ENCODE measurements around the gene LAMA1.
"Not testable (repeated sequence)": the region's sequence is repeated elsewhere in the genome, so short reads cannot be mapped to it uniquely, and the experiment has no call there.

LAMA1 gene

DNA sequence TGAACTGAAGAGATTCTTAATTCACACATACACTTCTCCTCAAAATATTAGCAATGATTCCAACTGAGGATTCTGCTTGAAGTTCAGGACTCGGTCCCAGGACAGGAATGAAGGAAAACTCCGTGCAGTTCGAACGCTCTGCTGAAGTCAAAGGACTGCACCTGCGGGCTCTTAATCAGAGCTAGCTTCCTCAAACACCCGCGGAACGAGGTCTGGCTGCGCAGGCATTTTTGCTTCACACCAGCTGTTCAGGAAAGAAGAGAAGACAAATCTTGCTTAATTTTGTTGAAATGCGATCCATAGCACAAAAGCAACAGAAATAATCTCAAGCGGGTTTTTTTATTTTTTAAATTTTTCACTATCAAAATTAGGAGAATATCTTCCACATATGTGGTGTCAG, 175.6 kb downstream of the LAMA1 start:
- no peak for DNase-seq

DNA sequence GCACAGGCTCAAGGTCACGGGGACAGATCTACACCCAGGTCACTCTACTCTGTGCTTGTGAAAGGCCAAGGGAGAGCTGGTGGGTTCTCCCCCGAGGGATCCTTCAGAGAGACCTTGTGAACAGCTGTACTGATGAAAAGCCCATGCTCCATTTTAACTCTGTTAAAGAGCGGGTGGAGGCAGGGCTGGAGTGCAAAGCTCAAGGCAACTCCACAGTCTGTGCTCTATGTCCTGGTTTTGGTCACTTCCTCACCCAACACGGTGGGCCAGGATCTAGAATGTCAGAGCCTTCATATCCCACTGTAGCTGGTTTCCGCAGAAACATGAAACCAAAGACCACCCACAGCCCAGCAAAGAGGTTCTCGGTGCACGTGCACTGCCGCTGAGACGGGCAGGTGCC, 177.1 kb downstream of the LAMA1 start:
- no peak for DNase-seq

DNA sequence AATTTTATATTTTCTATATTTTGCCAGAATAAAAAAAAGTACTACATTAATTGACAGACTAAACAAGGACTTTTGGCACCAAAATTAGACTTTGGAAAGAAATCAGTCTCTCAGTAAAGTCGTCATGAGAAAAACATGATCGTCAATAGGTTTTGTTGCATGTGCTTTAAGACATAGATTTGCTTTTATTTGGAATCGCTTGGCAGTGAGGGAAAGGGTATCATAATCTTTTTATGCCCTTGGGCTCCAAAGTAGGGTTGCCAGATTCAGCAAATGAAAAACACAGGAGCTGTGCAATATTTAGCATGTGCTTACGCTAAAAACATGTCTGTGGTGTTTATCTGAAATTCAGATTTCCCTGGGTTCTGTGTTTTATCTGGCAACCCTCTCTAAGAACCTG, 177.6 kb downstream of the LAMA1 start:
- DNase-seq: no peak

DNA sequence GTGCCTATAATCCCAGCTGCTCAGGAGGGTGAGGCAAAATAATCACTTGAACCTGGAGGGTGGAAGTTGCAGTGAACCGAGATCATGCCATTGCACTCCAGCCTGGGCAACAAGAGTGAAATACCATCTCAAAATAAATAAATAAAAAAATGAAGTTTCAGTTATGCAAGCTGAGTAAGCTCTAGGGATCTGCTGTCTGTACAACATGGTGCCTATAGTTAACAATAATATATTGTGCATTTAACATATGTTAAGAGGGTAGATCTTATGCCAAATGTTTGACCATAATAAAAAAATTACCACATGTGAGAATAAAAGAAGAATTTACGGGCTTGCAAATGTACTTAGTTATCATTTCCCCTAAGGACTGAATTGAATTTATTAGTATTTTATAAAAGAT, 179.2 kb downstream of the LAMA1 start:
- not testable (repeated sequence) for DNase-seq

DNA sequence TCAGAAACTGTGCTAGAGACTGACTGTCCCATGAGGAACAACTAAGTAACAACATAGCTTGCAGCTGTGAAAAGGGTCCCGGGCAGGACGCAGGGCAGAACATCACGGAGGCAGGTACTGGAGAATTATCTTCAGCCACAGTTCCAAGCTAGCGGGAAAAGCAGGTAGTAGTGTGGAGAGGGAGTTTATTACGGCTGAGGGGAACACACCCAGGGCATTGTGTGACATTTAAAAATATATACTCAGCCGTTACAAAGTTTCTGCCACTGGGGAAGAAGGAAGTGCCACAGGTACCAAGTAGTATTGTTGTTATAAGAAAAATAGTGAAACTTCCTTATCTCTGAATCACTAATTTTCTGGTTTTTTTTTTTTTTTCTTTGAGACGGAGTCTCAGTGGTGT, 179.6 kb downstream of the LAMA1 start:
- DNase-seq: no peak

DNA sequence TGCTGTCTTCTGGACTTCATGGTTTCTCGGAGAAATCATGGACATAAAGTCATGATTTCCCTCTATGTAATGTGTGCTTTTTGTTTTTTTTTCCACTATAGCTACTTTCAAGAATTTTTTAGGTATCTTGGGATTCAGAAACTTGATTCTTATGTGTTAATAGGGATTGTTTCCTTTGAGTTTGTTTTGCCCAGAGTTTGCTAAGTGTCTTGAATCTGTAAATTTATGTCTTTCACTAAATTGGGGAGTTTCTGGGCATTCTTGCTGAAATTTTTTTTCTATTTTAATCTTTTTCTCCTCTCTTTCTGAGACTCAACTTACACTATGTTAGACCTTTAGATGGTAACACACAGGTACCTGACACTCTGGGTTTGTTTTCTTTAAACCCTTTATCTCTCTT, 182.7 kb downstream of the LAMA1 start:
- DNase-seq: no peak

DNA sequence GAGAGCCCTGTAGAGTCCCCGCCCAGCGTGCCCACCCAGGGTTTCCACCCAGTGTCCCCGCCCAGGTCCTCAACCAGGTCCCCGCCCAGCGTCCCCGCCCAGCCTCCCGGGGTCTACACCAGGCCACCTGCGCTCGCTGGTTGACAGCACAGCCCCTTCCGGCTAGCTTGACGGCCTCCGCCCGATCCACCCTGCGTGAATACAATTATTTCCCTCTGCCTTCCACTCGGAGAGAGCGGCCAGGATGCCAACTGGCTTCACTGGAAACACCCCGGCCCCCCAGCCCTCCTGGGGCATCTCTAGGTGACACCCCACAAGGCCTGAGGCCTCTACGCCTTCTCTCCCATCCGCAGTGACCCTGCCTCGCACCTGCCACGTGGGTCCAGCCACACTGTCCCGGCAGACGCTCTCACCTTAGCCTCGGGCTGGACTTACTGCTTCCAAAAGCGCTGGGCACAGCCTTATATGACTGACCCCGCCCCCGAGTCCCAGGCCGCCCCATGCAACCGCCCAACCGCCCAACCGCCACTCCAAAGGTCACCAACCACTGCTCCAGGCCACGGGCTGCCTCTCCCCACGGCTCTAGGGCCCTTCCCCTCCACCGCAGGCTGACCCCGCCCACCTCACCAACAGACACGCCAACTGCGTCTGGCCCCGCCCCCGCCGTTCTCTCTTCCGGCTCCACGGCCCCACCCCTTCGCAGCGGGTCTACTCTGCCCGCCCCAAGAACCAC, 188.1 kb downstream of the LAMA1 start:
- no peak for DNase-seq

DNA sequence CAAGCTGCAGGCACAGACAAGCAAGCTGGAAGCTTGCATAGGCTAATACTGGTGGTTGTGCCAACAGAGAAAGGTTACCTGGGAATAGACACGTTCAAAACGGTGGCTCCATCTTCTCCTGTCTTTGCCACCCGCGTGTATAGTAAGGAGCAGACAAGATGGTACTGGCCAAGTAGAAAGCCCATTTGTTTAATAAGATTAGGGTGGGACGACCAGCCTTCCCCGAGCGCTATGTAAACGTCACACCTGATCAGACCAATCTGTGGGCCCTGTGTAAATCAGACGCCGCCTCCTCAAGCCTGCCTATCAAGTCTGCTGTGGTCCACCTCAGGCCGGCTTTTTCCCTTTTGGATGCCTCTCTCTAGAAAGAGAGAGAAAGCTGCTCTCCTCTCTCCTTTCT, 189.2 kb downstream of the LAMA1 start:
- no peak for DNase-seq

DNA sequence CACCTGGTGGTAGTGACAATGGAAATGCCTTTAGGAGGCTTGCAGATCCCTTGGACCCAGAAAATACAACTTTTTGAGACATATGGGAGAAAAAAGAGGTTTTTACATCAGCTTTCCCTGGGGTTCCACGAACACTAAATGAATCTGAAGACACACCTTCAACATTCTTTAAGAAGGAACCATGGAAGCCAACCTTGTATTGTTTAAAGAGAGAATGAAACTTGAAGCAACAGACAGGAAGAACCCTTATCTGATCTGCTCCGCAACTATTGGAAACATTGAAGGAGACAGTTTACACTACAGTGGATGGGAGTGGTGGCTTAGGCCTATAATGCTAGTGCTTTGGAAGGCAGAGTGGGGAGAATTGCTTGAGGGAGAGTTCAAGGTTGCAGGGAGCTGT, 190.4 kb downstream of the LAMA1 start:
- no peak for DNase-seq

DNA sequence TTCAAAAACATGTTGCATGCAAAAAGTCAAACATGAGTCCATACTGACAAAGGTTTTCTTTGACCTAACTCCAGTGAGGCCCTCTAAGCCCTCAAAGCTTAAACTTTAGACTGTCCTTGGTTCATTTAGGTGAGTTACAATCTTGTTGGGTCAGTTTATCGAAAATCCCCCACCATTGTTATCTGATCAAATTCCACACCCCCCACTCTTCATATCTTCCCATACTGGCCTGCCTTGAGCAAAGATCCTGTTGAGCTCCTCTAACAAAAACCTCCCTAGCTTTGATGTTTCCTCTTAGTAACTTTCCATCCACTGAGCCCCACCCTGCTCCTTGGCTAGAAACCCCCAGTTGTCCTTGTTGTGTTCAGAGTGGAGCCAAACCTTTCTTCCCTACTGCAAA, 194.4 kb downstream of the LAMA1 start:
- no peak for DNase-seq

DNA sequence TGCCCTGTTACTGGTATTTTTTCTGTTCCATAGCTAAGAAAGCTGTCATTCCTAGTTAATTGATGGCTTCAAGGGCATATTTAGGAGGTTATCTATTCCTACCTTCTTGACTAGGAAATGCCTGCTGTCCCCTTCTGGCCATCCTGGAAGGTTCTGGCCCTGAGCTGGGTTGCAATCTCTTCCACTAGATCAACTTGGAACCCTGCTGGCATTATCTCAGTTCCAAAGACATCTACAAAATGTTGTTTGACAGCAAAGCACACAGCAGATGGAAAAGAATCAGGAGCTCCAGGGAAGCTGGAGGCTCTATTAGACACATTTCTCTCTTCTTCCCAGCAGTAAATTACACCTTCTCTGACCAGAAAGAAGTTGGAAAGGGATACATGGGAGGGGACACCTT, 196.0 kb downstream of the LAMA1 start:
- DNase-seq: no peak

DNA sequence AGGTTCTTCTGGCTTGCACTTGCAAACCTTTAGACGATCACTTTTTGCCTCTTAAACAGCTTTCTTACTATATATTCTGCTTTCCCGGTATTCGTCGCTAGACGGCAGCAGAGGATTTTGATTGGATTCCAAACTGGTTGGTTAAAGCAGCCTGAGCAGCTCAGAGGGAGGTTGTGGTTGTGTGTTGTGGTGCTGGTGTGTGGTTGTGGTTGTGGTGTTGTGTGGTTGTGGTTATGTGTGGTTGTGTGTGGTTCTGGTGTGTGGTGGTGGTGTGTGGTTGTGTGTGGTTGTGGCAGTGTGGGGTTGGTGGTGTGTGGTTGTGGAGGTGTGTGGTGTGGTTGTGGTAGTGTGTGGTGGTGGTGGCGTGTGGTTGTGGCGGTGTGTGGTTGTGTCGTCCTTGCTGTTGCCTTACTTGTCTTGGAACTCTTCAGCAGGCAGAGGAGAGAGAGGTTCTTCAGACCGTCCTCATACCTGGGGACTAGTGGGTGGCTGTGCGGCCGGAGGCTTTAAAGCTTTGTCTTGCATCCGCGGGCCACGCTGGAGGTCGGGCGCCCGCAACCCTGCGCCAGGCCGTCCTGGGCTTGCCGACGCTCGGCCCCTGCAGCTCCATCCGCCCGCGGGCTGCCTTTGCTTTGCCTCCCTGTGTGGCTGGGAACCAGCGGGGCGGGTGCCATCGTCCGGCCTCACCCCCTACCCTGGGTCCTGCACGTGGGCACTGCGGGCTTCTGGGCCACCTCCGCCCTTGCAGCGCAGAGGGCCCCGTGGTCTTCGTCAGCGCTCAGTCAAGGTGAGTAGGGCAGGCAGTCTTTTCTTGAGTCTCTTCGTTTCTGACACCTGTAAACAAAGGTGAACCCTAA, 197.3 kb downstream of the LAMA1 start:
- no peak for DNase-seq

DNA sequence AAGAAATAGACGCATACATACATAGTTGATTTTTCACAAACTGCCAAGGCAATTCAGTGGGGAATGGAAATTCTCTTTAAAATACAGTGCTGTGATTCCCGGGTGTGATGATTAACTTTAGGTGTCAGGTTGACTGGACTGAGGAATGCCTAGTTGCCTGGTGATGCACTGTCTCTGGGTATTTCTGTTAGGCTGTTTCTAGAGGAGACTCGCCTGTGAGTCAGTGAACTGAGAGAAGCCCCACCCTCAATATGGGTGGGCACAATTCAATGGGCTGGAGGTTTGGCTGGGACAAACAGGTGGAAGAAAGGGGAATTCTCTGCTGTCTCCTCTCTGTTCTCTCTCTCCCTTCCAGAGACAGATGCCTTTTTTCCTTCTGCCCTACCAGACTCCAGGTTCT, 200.5 kb downstream of the LAMA1 start:
- no peak for DNase-seq

DNA sequence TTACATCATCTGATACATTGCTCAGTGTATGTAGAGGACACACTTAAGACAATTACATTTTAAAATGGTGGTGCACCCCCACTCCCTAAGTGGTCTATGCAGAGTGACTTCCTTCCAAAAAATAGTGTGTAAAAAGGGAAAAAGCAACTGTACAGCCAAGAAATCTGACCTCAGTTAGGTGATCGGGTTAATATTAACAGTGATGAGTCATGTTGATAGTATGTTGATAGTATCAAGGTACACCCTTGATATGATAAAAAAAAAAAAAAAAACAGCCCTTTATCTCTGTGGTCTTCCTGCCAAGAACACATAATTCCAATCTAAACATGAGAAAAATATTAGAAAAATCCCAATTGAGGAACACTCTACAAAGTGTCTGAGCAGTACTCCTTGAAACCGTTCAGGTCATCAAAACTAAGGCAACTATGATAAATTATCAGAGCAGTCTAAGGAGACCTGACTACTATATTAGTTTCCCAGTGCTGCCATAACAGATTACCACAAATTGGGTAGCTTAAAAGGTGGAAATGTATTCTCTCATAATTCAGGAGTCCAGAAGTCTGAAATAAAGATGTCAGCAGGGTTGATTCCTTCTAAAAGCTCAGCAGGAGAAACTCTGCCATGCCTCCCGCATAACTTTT, 216.2 kb downstream of the LAMA1 start:
- no peak for DNase-seq

DNA sequence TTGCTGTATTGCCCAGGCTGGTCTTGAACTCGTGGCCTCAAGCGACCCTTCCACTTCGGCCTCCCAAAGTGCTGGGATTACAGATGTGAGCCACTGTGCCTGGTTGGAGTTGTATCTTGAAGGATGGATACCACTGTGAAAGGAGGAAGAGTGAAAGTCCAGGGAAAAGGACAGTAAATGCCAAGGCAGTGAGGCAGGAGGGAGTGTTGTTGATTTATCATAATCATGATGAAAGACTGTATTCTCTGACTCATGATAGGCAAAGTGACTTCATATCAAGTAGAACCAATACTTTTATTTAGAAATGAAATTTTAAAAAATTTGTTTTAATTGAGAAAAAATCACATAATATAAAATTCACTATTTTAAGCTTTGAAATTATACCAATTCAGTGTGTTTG, 225.8 kb downstream of the LAMA1 start:
- DNase-seq: no peak

All from CD4-positive, alpha-beta T cell treated with Interleukin-4 for 4 hours (primary cell).